K562 (cell line): ENCODE measurements around the gene ITGAV. TPM values are rescaled to one million over a fixed set of nuclear protein-coding genes. Genes with fewer than 3 reads are reported as not detected.

Experiments used
- ATAC-seq: fragments of 200-7000 bp; cut with Tn5 transposase; 3 replicates; pipeline ENCODE4 v1.9.1; 2020; ENCODE audit warnings: moderate library complexity
- BruUV-seq: library from RNA; stranded (reverse); fragments of 400-500 nt; replicated peaks from 2 replicates; lab custom pipeline; 2021; lab: Mats Ljungman, UMichigan
- CTCF ChIA-PET: fragments of 300-600 bp; formaldehyde crosslinking; extraction: SDS; loops from one replicate; lab custom pipeline; 2021; ENCODE audit warnings: low intra/inter-chr PET ratio; lab: Yijun Ruan, JAX
- POLR2A ChIA-PET: fragments of 300-600, 350-650 bp; sonication (Branson Sonifier 250); formaldehyde crosslinking; extraction: SDS; loops from one replicate; lab custom pipeline; 2021; ENCODE audit warnings: antibody characterized with exemption, inconsistent platforms; lab: Yijun Ruan, JAX
- DNase-seq, 4 experiments: peaks; one replicate each; pipeline versions ENCODE4 v3.0.0 to v3.0.0-alpha.2; 2011 to 2018; ENCODE audit warnings: low spot score in 3 of 4, mixed read lengths in 3 of 4; ENCODE audit errors: extremely low read depth in 1 of 4
- FAIRE-seq: peaks from 2 replicates; lab custom pipeline; 2011; peaks lifted over from hg19 to GRCh38; lab: Jason Lieb, UNC
- H2AFZ ChIP-seq: 2 replicates; pipeline ENCODE4 v1.6.0; 2011; ENCODE audit warnings: low read depth, low read length, control low read depth, inconsistent platforms
- H3K27ac ChIP-seq: fragments of 200-600 bp; 3 replicates; pipeline ENCODE4 v1.8.0; 2011; ENCODE audit warnings: low read depth, mild to moderate bottlenecking, control low read depth, inconsistent platforms, low read length, moderate library complexity, mixed read lengths; ENCODE audit errors: extremely low read depth
- H3K27me3 ChIP-seq, 2 experiments: fragments of 300-600 bp in 1 of 2; 2 replicates in 1 of 2; 3 replicates in 1 of 2; pipeline versions ENCODE4 v1.6.0 to v1.8.0; 2011; ENCODE audit warnings: inconsistent platforms in 2 of 2, low read length in 2 of 2, mild to moderate bottlenecking in 1 of 2, mixed read lengths in 1 of 2, moderate library complexity in 1 of 2; ENCODE audit not compliant: control insufficient read depth in 2 of 2, insufficient read depth in 2 of 2
- H3K36me3 ChIP-seq: fragments of 300-600 bp; 3 replicates; pipeline ENCODE4 v1.8.0; 2011; ENCODE audit warnings: mild to moderate bottlenecking, low read length, inconsistent platforms; ENCODE audit not compliant: control insufficient read depth, insufficient read depth
- H3K4me1 ChIP-seq, 2 experiments: fragments of 200-600 bp in 1 of 2; replicated peaks in 1 of 2; 2 replicates in 1 of 2; 3 replicates in 1 of 2; pipeline versions ENCODE4 v1.5.1 to v1.8.0; 2011; ENCODE audit warnings: inconsistent platforms in 2 of 2, low read length in 2 of 2, mild to moderate bottlenecking in 1 of 2, mixed read lengths in 1 of 2, moderate library complexity in 1 of 2; ENCODE audit not compliant: control insufficient read depth in 2 of 2, insufficient read depth in 2 of 2
- H3K4me2 ChIP-seq: 2 replicates; pipeline ENCODE4 v1.6.1; 2011; ENCODE audit warnings: low read length, control low read depth, inconsistent platforms, mixed read lengths; ENCODE audit not compliant: insufficient read depth
- H3K4me3 ChIP-seq: fragments of 200-600 bp; sonication (generic), shearing (Covaris generic); 2 replicates; pipeline ENCODE4 v1.5.1; 2016; ENCODE audit warnings: control low read depth, inconsistent platforms
- H3K79me2 ChIP-seq: fragments of 200-600 bp; 3 replicates; pipeline ENCODE4 v1.8.0; 2011; ENCODE audit warnings: low read length, inconsistent platforms; ENCODE audit not compliant: control insufficient read depth, insufficient read depth
- H3K9ac ChIP-seq, 2 experiments: 2 replicates each; pipeline versions ENCODE4 v1.6.0 to v1.6.1; 2011; ENCODE audit warnings: low read depth in 2 of 2, low read length in 2 of 2, control low read depth in 1 of 2, inconsistent platforms in 1 of 2, mild to moderate bottlenecking in 1 of 2, mixed read lengths in 1 of 2; ENCODE audit not compliant: insufficient read depth in 1 of 2
- H3K9me1 ChIP-seq: one replicate; pipeline ENCODE4 v1.6.0; 2011; ENCODE audit warnings: inconsistent platforms, mild to moderate bottlenecking, low read length, moderate library complexity; ENCODE audit not compliant: control insufficient read depth, insufficient read depth
- H3K9me3 ChIP-seq: replicated peaks from 2 replicates; pipeline ENCODE4 v1.5.1; 2011; ENCODE audit warnings: low read depth, low read length, inconsistent platforms; ENCODE audit not compliant: control insufficient read depth, insufficient read depth
- H4K20me1 ChIP-seq: replicated peaks from 2 replicates; pipeline ENCODE4 v1.6.1; 2011; ENCODE audit warnings: low read length, inconsistent platforms, mixed read lengths; ENCODE audit not compliant: control insufficient read depth, insufficient read depth
- ARID3A ChIP-seq: IDR thresholded peaks from 2 replicates; pipeline ENCODE4 v1.6.1; 2012; ENCODE audit warnings: low read depth, low read length, improper control_type of control experiment, borderline replicate concordance
- CBFA2T3 ChIP-seq: fragments of 450-650 bp; IDR thresholded peaks from 2 replicates; pipeline ENCODE4 v1.6.1; 2017
- CHD1 ChIP-seq: fragments of 200-600 bp; sonication (generic); IDR thresholded peaks from one replicate; pipeline ENCODE4 v1.6.1; 2012; ENCODE audit warnings: mild to moderate bottlenecking, moderate library complexity, low read length, inconsistent platforms
- CREBBP ChIP-seq: IDR thresholded peaks from one replicate; pipeline ENCODE4 v1.6.1; 2012; ENCODE audit warnings: low read depth, mild to moderate bottlenecking, control low read depth, inconsistent platforms, low read length
- FOXJ3 ChIP-seq: sonication (generic); formaldehyde crosslinking; IDR thresholded peaks from 2 replicates; pipeline ENCODE4 v1.4.0; 2020; ENCODE audit warnings: mild to moderate bottlenecking, missing genetic modification reagents
- GATA2 ChIP-seq: sonication (generic); formaldehyde crosslinking; IDR thresholded peaks from 2 replicates; pipeline ENCODE4 v1.4.0; 2020; ENCODE audit warnings: mild to moderate bottlenecking, missing genetic modification reagents
- MCM5 ChIP-seq: fragments of 450-650 bp; IDR thresholded peaks from 2 replicates; pipeline ENCODE4 v1.6.1; 2016; ENCODE audit warnings: low read depth
- MYNN ChIP-seq, 2 experiments: sonication (generic); formaldehyde crosslinking in 1 of 2; IDR thresholded peaks; 2 replicates each; pipeline versions ENCODE4 v1.5.0 to v1.6.1; 2016 to 2020; ENCODE audit warnings: antibody characterized with exemption in 1 of 2, missing genetic modification reagents in 1 of 2
- NCOA2 ChIP-seq, 2 experiments: fragments of 450-650 bp; IDR thresholded peaks; 2 replicates each; pipeline ENCODE4 v1.6.1; 2018; ENCODE audit warnings: mild to moderate bottlenecking in 2 of 2, moderate library complexity in 1 of 2; ENCODE audit not compliant: partially characterized antibody in 2 of 2
- NFATC3 ChIP-seq: fragments of 450-650 bp; IDR thresholded peaks from 2 replicates; pipeline ENCODE4 v1.6.1; 2017; ENCODE audit warnings: mild to moderate bottlenecking
- NFIC ChIP-seq: fragments of 450-650 bp; IDR thresholded peaks from 2 replicates; pipeline ENCODE4 v1.6.1; 2017; ENCODE audit warnings: mild to moderate bottlenecking, inconsistent platforms
- NR2F6 ChIP-seq: fragments of 450-650 bp; formaldehyde crosslinking; IDR thresholded peaks from 2 replicates; pipeline ENCODE4 v1.4.0; 2020; ENCODE audit warnings: mild to moderate bottlenecking
- POLR2AphosphoS2 ChIP-seq: IDR thresholded peaks from 2 replicates; pipeline ENCODE4 v1.6.1; 2012; ENCODE audit warnings: low read length, improper control_type of control experiment
- POLR2H ChIP-seq: IDR thresholded peaks from 2 replicates; pipeline ENCODE4 v1.6.1; 2016; ENCODE audit warnings: missing genetic modification characterization, low read depth, mild to moderate bottlenecking, control low read depth, missing compliant biosample characterization, moderate library complexity
- SIX5 ChIP-seq, 2 experiments: IDR thresholded peaks; 2 replicates each; pipeline ENCODE4 v1.6.1; 2011; ENCODE audit warnings: low read length in 2 of 2, borderline replicate concordance in 1 of 2, low read depth in 1 of 2, mild to moderate bottlenecking in 1 of 2, moderate library complexity in 1 of 2; ENCODE audit not compliant: insufficient read depth in 1 of 2
- SMARCC2 ChIP-seq: fragments of 450-650 bp; IDR thresholded peaks from 2 replicates; pipeline ENCODE4 v1.6.1; 2017; ENCODE audit warnings: antibody characterized with exemption, moderate library complexity, mild to moderate bottlenecking, low read depth
- SOX6 ChIP-seq: fragments of 450-650 bp; IDR thresholded peaks from 2 replicates; pipeline ENCODE4 v1.6.1; 2014; ENCODE audit warnings: mild to moderate bottlenecking
- WGBS: fragments of 100-300 bp; shearing (Covaris generic); methylation state at CpG from one replicate; pipeline ENCODE4 v1.1.6; 2016; ENCODE audit warnings: low coverage, mixed read lengths; ENCODE audit not compliant: insufficient coverage; ENCODE audit errors: missing lambda C conversion rate; 5-methylcytosine and 5-hydroxymethylcytosine counted together
- in situ Hi-C: fragments of 300-500 bp; cut with MboI; formaldehyde crosslinking; loops from 4 replicates; pipeline ENCODE4 v1.15.0; 2018; ENCODE audit warnings: inconsistent platforms, mixed read lengths
- intact Hi-C: fragments of 100-400 bp; cut with micrococcal nuclease; formaldehyde crosslinking; loops from 2 replicates; pipeline ENCODE4 v1.14.2; 2022
- polyA plus RNA-seq, 8 experiments: library from polyadenylated mRNA; depleted of rRNA in 4 of 8; stranded (reverse) in 5 of 8; unstranded in 3 of 8; fragments of >200 nt; fragmentation: Nextera tagmentation in 2 of 8; fragmentation: Illumina TruSeq in 1 of 8; extraction: Ambion mirVana in 2 of 8; extraction: Trizol in 1 of 8; gene quantifications; 2 replicates each; pipeline versions ENCODE4 v1.2.1 to v1.2.3, GENCODE V29; 2011 to 2014; ENCODE audit warnings: inconsistent platforms in 1 of 8, missing spikeins in 1 of 8
- total RNA-seq, 7 experiments: library from RNA; depleted of rRNA in 6 of 7; stranded (reverse); fragments of >200 nt in 6 of 7; fragmentation: Illumina TruSeq in 2 of 7; extraction: Trizol in 2 of 7; gene quantifications; 2 replicates each; pipeline versions ENCODE4 v1.2.1 to v1.2.3, GENCODE V29; 2011 to 2021; ENCODE audit warnings: low replicate concordance in 1 of 7
- TF ChIP-seq, protein P1 (sequence below): fragments of 250-450 bp; sonication (Bioruptor Pico); IDR thresholded peaks from 2 replicates; pipeline ENCODE4 v1.4.0; 2020; ENCODE audit warnings: mild to moderate bottlenecking, moderate library complexity

Gene ITGAV
- total and polyA plus RNA-seq, 9 of the 15 experiments (the other 6 are each of a cell fraction or from before 2014, with no cell fraction given), result 3.7 to 17.7 (median 10.7) TPM

GRCh38 chr2:186590759-186591505 is 1.1 kb downstream of the ITGAV start:
- BruUV-seq, result TSS peak; percentile 37
- FAIRE-seq (peak; percentile 94), ATAC-seq (peak; percentile 58), DNase-seq (peak; percentile 41 to 82 (median 62))
- Histone ChIP-seq H3K4me1 (peaks cover 17 to 18% of the 10 kb centered on the region in 2 experiments; a peak in 4 of 5 replicates), H3K9me1 (no peaks in the 10 kb centered on the region), H3K9me3 (no peaks in the 10 kb centered on the region), H3K4me2 (peak overlapping the region; percentile 92), H3K79me2 (peaks cover 43% of the 10 kb centered on the region), H3K27ac (peak overlapping the region; percentile 78), H2AFZ (peak overlapping the region; percentile 98), H3K9ac (peak overlapping the region; percentile 76 to 98), H4K20me1 (no peaks in the 10 kb centered on the region), H3K36me3 (no peaks in the 10 kb centered on the region), H3K27me3 (no peaks in the 10 kb centered on the region), H3K4me3 (peak overlapping the region; percentile 77)
- under 1% methylated on average over 17 of the region's 17 CpGs for WGBS
- POLR2A ChIA-PET, result interaction anchor here (1.2 to 1.8 kb wide), 3 partner anchors 8 to 34 kb away, joined by 3 to 7 read pairs (median 7); no protein-coding TSS in a partner anchor
- intact Hi-C loops (loop anchor here (5.0 to 10.0 kb wide), 2 partner anchors 84 to 954 kb away; no protein-coding TSS in a partner anchor), in situ Hi-C loops (no loop called here)
- CTCF ChIA-PET, result no interaction called here
- TF ChIP-seq SOX6 (peak; percentile 77), GATA2 (CRISPR knock-in tag) (no peak), SMARCC2 (peak; percentile 57), FOXJ3 (no peak), POLR2H (0 out of 2 replicates have a peak, but pooled peaks have one; percentile 13), CREBBP (no peak), NCOA2 (IDR thresholded peaks at IDR 0.05; ENCODE audit: partially characterized antibody in 2 of 2) (no peak), NFIC (peak; percentile 15; the same call in 1 of the 2 replicates), NR2F6 (CRISPR knock-in tag) (no peak), NFATC3 (peak; percentile 32; the same call in 1 of the 2 replicates), ARID3A (0 out of 2 replicates have a peak, but pooled peaks have one; percentile 55), POLR2AphosphoS2 (no peak), MYNN (IDR thresholded peaks at IDR 0.05) (peak; percentile 15; the same call in 1 of the 2 replicates), MYNN (CRISPR knock-in tag; IDR thresholded peaks at IDR 0.05) (no peak), SIX5 (IDR thresholded peaks at IDR 0.05; ENCODE audit: borderline replicate concordance in 1 of 2, insufficient read depth in 1 of 2, low read depth in 1 of 2, low read length in 2 of 2) (no peak), CBFA2T3 (peak; percentile 76), CHD1 (peak; percentile 28), MCM5 (no peak)
- TF ChIP-seq, protein P1, sequence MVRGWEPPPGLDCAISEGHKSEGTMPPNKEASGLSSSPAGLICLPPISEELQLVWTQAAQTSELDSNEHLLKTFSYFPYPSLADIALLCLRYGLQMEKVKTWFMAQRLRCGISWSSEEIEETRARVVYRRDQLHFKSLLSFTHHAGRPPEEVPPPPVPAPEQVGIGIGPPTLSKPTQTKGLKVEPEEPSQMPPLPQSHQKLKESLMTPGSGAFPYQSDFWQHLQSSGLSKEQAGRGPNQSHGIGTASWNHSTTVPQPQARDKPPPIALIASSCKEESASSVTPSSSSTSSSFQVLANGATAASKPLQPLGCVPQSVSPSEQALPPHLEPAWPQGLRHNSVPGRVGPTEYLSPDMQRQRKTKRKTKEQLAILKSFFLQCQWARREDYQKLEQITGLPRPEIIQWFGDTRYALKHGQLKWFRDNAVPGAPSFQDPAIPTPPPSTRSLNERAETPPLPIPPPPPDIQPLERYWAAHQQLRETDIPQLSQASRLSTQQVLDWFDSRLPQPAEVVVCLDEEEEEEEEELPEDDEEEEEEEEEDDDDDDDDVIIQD, result no peak
